ENCODE results near the gene TOR4A. TPM values are rescaled to one million over a fixed set of nuclear protein-coding genes. Genes with fewer than 3 reads are reported as not detected.

The TOR4A gene
- total RNA-seq, 4 donors from 2014 or later, result 4.7 to 7.4 (median 6.9) TPM

GRCh38 chr9:137243626-137244485 lies 33.7 kb upstream of the TOR4A start:
- peaks cover 0 to 22% of the 10 kb centered on the region in 2 donors for H3K36me3 ChIP-seq
- H3K27me3 ChIP-seq, result no peaks in the 10 kb centered on the region
- H3K27ac ChIP-seq, result peak overlapping the region in 3 of 4 donors; percentile 4 to 99 (median 19)
- H3K4me3 ChIP-seq, result no peak overlapping the region
- H3K9me3 ChIP-seq, result no peaks in the 10 kb centered on the region
- peaks cover 0 to 52% (median 27%) of the 10 kb centered on the region in 3 donors for H3K4me1 ChIP-seq
- TF ChIP-seq POLR2A (IDR thresholded peaks at IDR 0.05) (peak in 1 of 2 donors; percentile 4), CTCF (IDR thresholded peaks at IDR 0.05) (no peak)
- 68% methylated on average over 3 of the region's 15 CpGs; no CpG with 5 or more reads in 1 of the 2 donors for WGBS, 2 donors (ENCODE audit: low coverage in 1 of 2)
- no peak for ATAC-seq

- Histone ChIP-seq H3K4me3 (no peak overlapping the region), H3K36me3 (peaks cover 0 to 22% of the 10 kb centered on the region in 2 donors), H3K27ac (peak overlapping the region in 1 of 4 donors; percentile 99), H3K27me3 (no peaks in the 10 kb centered on the region), H3K9me3 (no peaks in the 10 kb centered on the region), H3K4me1 (peaks cover 0 to 43% (median 18%) of the 10 kb centered on the region in 3 donors)
- TF ChIP-seq EP300 (IDR thresholded peaks at IDR 0.05) (no peak), POLR2AphosphoS5 (IDR thresholded peaks at IDR 0.05) (no peak), POLR2A (IDR thresholded peaks at IDR 0.05) (no peak), CTCF (IDR thresholded peaks at IDR 0.05) (no peak)
- WGBS, 2 donors (ENCODE audit: low coverage in 1 of 2), result 72 to 100% methylated on average over 4 to 6 of the region's 36 CpGs
- no peak for ATAC-seq
Observed at GRCh38 chr9:137244486-137245449, 32.8 kb upstream of the TOR4A start.

DNA sequence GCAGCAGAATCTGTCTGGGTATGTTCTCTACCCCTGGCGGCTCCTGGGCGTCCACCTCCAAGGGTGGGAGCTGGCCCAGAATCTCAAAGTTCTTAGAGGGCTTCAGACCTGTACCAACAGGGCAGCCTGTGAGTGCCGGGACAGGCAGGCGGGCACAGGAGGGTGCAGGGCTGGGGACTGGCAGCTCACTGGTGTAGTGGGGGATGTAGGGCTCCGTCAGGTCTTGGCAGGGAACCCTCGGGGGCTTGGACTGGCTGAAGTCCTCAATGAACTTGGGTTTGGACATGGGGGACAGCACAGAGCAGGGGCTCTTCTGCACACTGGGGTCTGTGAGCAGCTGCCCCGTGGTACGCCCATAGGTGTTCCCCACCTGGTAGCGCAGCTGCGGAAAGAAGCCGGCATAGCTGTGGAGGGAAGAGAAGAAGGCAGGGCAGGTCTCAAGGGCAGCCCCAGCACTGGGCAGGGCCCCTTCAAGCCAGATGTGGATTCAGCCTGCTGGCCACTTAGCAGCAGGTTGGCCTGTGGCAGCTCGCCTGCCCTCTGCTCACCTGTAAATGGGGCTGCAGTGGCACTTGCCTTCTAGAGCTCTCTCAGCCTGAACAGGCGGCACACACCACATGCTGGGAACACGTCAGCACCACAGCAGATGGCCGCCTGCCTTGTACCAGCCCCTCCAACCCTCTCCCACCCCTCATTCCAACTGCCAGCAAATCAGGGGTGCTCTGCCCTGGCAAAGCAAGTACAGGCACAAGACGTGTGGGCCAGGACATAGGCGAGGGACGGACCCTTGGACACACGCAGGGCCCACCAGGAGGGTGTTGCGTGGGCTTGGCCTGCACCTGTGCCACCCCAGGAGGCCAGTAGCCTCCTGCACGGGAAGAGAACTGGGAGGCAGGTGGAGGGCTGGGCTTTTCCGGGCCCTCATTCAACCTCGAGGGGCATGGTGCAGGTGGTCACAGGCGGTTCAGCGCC lies 31.8 kb upstream of the TOR4A start:
- Histone ChIP-seq H3K4me1 (peaks cover 0 to 35% (median 18%) of the 10 kb centered on the region in 3 donors), H3K27me3 (peaks cover under 1% of the 10 kb centered on the region), H3K27ac (no peak overlapping the region), H3K9me3 (no peaks in the 10 kb centered on the region), H3K4me3 (no peak overlapping the region), H3K36me3 (peaks cover 0 to 22% of the 10 kb centered on the region in 2 donors)
- ATAC-seq, result no peak
- TF ChIP-seq POLR2AphosphoS5 (IDR thresholded peaks at IDR 0.05), result no peak
- no peak for TF ChIP-seq CTCF (IDR thresholded peaks at IDR 0.05)
- TF ChIP-seq EP300 (IDR thresholded peaks at IDR 0.05), result no peak
- no peak for TF ChIP-seq POLR2A (IDR thresholded peaks at IDR 0.05)
- WGBS, 2 donors (ENCODE audit: low coverage in 1 of 2), result 76 to 88% methylated on average over 4 of the region's 25 CpGs

- H3K9me3 ChIP-seq, result no peaks in the 10 kb centered on the region
- H3K27ac ChIP-seq, result no peak overlapping the region
- H3K27me3 ChIP-seq, result peaks cover 9% of the 10 kb centered on the region
- WGBS, 2 donors (ENCODE audit: low coverage in 1 of 2), result 71 to 83% methylated on average over 6 to 10 of the region's 20 CpGs
- no peak overlapping the region for H3K4me3 ChIP-seq
- no peak for TF ChIP-seq CTCF (IDR thresholded peaks at IDR 0.05)
- TF ChIP-seq POLR2AphosphoS5 (IDR thresholded peaks at IDR 0.05), result no peak
- no peak for TF ChIP-seq EP300 (IDR thresholded peaks at IDR 0.05)
- TF ChIP-seq POLR2A (IDR thresholded peaks at IDR 0.05), result no peak
- H3K36me3 ChIP-seq, result peaks cover 0 to 18% of the 10 kb centered on the region in 2 donors
- ATAC-seq, result no peak
- peaks cover 0 to 28% (median 14%) of the 10 kb centered on the region in 3 donors for H3K4me1 ChIP-seq
Observed at GRCh38 chr9:137247135-137247915, 30.2 kb upstream of the TOR4A start.

All from gastroesophageal sphincter (tissue), 4 donors.